SJCRH30 (cell line): ENCODE data around the gene RANGAP1. TPM values are rescaled to one million over a fixed set of nuclear protein-coding genes. Genes with fewer than 3 reads are reported as not detected.

Source experiments
- DNase-seq, 2 experiments: peaks; one replicate each; pipeline ENCODE4 v3.0.0-alpha.2; 2015 to 2020
- H3K27ac ChIP-seq: fragments of 250-450 bp; sonication (Bioruptor Pico); 2 replicates; pipeline ENCODE4 v1.5.1; 2020; ENCODE audit warnings: mild to moderate bottlenecking, moderate library complexity
- H3K27me3 ChIP-seq: fragments of 250-450 bp; sonication (Bioruptor Pico); 2 replicates; pipeline ENCODE4 v1.5.1; 2020; ENCODE audit warnings: mild to moderate bottlenecking, moderate library complexity
- H3K36me3 ChIP-seq: fragments of 250-450 bp; sonication (Bioruptor Pico); 2 replicates; pipeline ENCODE4 v1.5.1; 2020; ENCODE audit warnings: mild to moderate bottlenecking, moderate library complexity
- H3K4me1 ChIP-seq: fragments of 250-450 bp; sonication (Bioruptor Pico); 2 replicates; pipeline ENCODE4 v1.5.1; 2020; ENCODE audit warnings: mild to moderate bottlenecking, moderate library complexity
- H3K4me3 ChIP-seq: fragments of 250-450 bp; sonication (Bioruptor Pico); 2 replicates; pipeline ENCODE4 v1.5.1; 2020; ENCODE audit warnings: mild to moderate bottlenecking, moderate library complexity
- H3K9me3 ChIP-seq: fragments of 250-450 bp; sonication (Bioruptor Pico); replicated peaks from 2 replicates; pipeline ENCODE4 v1.5.1; 2020; ENCODE audit warnings: mild to moderate bottlenecking, moderate library complexity
- total RNA-seq: library from RNA; depleted of rRNA; stranded (reverse); fragments of >200 nt; shearing (Covaris generic); gene quantifications from 2 replicates; pipeline ENCODE4 v1.2.3, GENCODE V29; 2014; rRNA removed

The RANGAP1 gene
- 55.4 and 56.5 TPM in 2 replicates for total RNA-seq

DNA sequence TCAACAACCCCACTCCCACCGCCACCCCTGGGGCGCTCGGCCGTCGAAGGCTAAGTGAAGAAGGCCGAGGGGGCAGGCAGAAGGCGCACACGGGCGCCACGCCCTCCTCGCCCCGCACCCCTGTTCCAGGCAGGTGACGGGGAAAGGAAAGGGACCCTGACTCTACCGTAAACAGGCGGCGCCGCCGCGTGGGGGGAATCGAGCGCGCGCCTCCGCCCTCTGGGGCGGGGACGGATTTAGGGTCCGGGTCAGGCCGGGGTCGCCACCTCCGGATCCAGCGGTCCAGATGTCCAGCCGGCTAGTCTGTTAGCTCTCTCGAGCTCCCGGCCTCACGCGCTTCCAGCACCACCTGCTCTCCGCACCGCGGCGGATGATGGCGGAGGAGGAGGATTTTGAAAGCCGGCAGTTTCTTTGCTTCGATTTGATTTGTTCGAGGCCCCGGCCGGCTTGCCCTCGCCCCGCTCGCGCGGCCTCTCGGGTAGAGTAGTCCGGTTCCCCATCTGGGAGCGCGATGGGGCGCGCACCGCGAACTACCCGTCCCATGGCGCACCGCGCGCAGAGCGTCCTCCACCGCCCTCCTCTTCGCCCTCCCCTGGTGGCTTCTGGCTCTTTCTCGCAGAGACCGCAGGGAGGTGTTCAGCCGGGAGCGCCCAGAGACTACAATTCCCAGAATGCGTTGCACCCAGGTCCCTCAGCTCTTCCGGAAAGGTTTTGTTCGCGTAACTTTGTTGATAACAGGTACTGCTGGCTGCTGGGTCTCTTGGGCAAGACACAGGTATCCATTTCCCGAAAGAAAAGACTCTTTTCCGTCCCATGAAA is at the start of gene RANGAP1:
Gene RANGAP1, minus strand, starts transcription at position 368 of the 819 bp plus-strand sequence. CDS start 5,143 bp downstream, outside the sequence.
- DNase-seq: peak; percentile 97 to 98
- Histone ChIP-seq H3K27me3 (no peaks in the 10 kb centered on the region), H3K4me1 (peaks cover 15% of the 10 kb centered on the region), H3K9me3 (no peaks in the 10 kb centered on the region), H3K36me3 (peaks cover 10% of the 10 kb centered on the region), H3K27ac (peak within 1 kb of the TSS; percentile 76), H3K4me3 (peak within 1 kb of the TSS; percentile 85)

GRCh38 chr22:41334951-41335635 is 49.1 kb upstream of the RANGAP1 start:
- Histone ChIP-seq H3K36me3 (no peaks in the 10 kb centered on the region; the same call in 1 of the 2 replicates), H3K9me3 (no peaks in the 10 kb centered on the region)

DNA sequence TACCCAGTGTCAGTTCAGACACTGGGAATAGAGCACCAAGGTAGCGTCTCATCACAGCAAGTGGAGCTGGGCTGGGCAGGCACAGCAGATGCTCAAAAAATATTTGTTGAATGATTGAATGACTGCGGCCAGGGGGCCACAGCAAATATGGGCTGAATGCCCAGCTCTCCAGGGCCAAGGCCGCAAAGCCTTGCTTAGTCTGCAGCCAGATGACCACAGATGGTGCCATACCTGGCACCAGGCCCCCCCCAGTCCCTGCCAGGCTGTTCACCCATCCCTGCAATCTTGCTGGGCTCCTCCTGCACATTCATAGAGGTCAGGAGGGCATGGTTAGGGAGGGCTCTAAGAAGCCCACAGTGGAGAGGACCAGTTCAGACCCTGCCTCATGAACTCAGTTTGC is 48.2 kb upstream of the RANGAP1 start:
- DNase-seq: no peak
- H3K27me3 ChIP-seq: no peaks in the 10 kb centered on the region

More at GRCh38 chr22:41334951-41335635, 49.1 kb upstream of the RANGAP1 start:
- Histone ChIP-seq H3K27ac (no peak overlapping the region), H3K4me1 (no peaks in the 10 kb centered on the region), H3K4me3 (no peak overlapping the region), H3K27me3 (no peaks in the 10 kb centered on the region)
- DNase-seq: no peak

GRCh38 chr22:41333806-41334205 is 47.8 kb upstream of the RANGAP1 start:
- H3K4me1 ChIP-seq: no peaks in the 10 kb centered on the region
- no peaks in the 10 kb centered on the region; the same call in 1 of the 2 replicates for H3K36me3 ChIP-seq
- no peaks in the 10 kb centered on the region for H3K9me3 ChIP-seq
- DNase-seq: no peak
- H3K27me3 ChIP-seq: no peaks in the 10 kb centered on the region
- no peak overlapping the region for H3K27ac ChIP-seq
- H3K4me3 ChIP-seq: no peak overlapping the region

More for the DNA sequence above, 48.2 kb upstream of the RANGAP1 start:
- Histone ChIP-seq H3K27ac (no peak overlapping the region), H3K9me3 (no peaks in the 10 kb centered on the region), H3K36me3 (no peaks in the 10 kb centered on the region; the same call in 1 of the 2 replicates), H3K4me1 (no peaks in the 10 kb centered on the region), H3K4me3 (no peak overlapping the region)

GRCh38 chr22:41332217-41332939 is 46.4 kb upstream of the RANGAP1 start:
- DNase-seq: no peak
- H3K9me3 ChIP-seq: no peaks in the 10 kb centered on the region
- H3K4me1 ChIP-seq: no peaks in the 10 kb centered on the region
- H3K27me3 ChIP-seq: no peaks in the 10 kb centered on the region
- H3K36me3 ChIP-seq: peaks cover 2% of the 10 kb centered on the region; the same call in 1 of the 2 replicates
- H3K4me3 ChIP-seq: no peak overlapping the region
- H3K27ac ChIP-seq: no peak overlapping the region

GRCh38 chr22:41330169-41330568 is 44.2 kb upstream of the RANGAP1 start:
- Histone ChIP-seq H3K4me1 (no peaks in the 10 kb centered on the region), H3K9me3 (no peaks in the 10 kb centered on the region), H3K4me3 (no peak overlapping the region), H3K27ac (no peak overlapping the region), H3K36me3 (peaks cover 3% of the 10 kb centered on the region; the same call in 1 of the 2 replicates), H3K27me3 (no peaks in the 10 kb centered on the region)
- DNase-seq: no peak

DNA sequence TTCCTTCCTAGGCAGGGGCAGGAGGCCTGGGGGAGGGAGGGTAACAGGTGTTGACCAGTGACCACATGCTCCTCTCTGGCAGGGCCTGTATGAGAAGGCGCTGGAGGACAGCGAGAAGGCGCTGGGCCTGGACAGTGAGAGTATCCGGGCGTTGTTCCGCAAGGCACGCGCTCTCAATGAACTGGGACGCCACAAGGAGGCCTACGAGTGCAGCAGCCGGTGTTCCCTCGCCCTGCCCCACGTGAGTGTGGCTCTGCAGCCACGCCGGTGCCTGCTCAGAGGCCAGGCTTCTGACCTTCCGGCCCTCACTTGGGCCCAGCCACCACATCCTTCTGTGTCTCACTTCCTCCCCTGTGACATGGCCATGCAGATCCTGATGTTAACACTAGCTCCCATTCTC is 41.1 kb upstream of the RANGAP1 start:
- Histone ChIP-seq H3K9me3 (no peaks in the 10 kb centered on the region), H3K27ac (no peak overlapping the region), H3K4me1 (no peaks in the 10 kb centered on the region), H3K36me3 (peaks cover 7% of the 10 kb centered on the region), H3K27me3 (no peaks in the 10 kb centered on the region), H3K4me3 (no peak overlapping the region)
- DNase-seq: peak in 1 of 2 experiments; percentile 18

DNA sequence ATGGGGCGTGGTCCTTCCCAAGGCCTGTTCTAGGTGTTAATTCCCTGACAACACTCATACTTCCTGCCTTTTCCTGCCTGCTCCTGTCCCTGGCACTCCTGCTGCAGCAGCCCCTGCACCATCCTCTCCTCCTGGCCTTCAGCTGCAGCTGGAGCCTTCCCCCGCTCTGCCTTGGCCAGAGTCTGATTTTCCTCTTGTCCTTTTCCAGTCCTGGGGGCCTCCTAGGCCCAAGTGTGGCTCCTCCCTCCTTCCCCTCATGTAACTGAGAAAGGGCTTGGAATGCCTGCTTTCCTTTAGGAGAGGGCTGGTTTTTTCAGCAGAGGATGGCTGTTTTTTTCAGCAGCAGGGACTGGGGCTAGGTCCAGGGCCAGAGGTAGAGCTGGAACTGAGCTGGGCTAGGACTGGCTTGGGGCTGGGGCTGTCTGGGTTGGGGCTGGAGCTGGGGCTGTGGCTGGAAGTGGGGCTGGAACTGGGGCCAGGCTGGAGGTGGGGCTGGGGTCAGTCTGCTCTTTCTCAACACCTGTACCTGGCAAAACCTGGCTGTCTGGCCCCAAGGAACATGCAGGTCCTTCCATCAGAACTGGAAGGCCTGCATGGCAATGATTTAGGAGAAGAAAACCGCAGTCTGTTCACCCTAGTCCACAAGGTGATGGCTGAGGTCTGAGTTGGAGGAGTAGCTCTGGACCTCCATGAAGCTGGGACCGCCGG is 39.0 kb upstream of the RANGAP1 start:
- Histone ChIP-seq H3K9me3 (no peaks in the 10 kb centered on the region), H3K36me3 (peaks cover 10% of the 10 kb centered on the region), H3K4me3 (no peak overlapping the region), H3K4me1 (no peaks in the 10 kb centered on the region), H3K27ac (no peak overlapping the region), H3K27me3 (no peaks in the 10 kb centered on the region)
- DNase-seq: no peak

GRCh38 chr22:41320416-41321240 is 34.6 kb upstream of the RANGAP1 start:
- H3K4me1 ChIP-seq: no peaks in the 10 kb centered on the region
- H3K27me3 ChIP-seq: no peaks in the 10 kb centered on the region
- DNase-seq: no peak
- peaks cover 7% of the 10 kb centered on the region for H3K36me3 ChIP-seq
- H3K27ac ChIP-seq: no peak overlapping the region
- H3K9me3 ChIP-seq: no peaks in the 10 kb centered on the region
- H3K4me3 ChIP-seq: no peak overlapping the region

DNA sequence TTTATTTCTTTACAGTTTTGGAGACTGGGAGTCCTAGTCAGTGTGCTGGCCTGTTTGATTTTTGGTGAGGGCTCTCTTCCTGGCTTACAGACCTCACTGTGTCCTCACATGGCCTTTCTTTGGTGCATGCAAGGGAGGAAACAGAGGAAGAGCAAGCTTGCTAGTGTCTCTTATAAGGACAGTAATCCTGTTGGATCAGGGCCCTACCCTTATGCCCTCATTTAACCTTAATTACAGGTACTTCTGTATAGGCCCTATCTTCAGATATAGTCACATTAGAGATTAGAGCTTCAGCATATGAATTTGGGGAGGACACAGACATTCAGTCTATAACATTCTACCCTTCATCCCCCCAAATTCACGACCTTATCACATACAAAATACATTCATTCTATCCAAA is 29.6 kb upstream of the RANGAP1 start:
- no peak for DNase-seq
- Histone ChIP-seq H3K27ac (no peak overlapping the region), H3K36me3 (no peaks in the 10 kb centered on the region; the same call in 1 of the 2 replicates), H3K4me3 (no peak overlapping the region), H3K27me3 (no peaks in the 10 kb centered on the region), H3K4me1 (no peaks in the 10 kb centered on the region), H3K9me3 (no peaks in the 10 kb centered on the region; the same call in 1 of the 2 replicates)

DNA sequence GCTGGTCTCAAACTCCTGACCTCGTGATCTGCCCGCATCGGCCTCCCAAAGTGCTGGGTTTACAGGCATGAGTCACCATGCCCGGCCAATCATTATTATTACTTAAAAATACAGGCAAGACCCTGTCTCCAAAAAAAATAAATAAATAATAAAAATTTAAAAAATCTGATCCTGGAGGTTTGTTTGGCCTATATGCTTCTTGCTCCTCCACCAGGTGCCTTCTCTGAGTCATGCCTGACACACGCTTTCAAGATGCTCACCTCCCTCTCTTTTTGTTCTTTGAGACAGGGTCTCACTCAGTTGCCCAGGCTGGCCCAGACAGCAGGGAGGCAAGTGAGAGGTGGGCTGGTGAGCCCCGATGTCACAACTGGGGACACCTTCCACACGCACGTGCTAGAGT is 28.8 kb upstream of the RANGAP1 start:
- no peaks in the 10 kb centered on the region; the same call in 1 of the 2 replicates for H3K9me3 ChIP-seq
- no peaks in the 10 kb centered on the region for H3K27me3 ChIP-seq
- H3K27ac ChIP-seq: no peak overlapping the region
- no peak overlapping the region for H3K4me3 ChIP-seq
- no peaks in the 10 kb centered on the region for H3K4me1 ChIP-seq
- DNase-seq: no peak
- no peaks in the 10 kb centered on the region; the same call in 1 of the 2 replicates for H3K36me3 ChIP-seq

- no peaks in the 10 kb centered on the region; the same call in 1 of the 2 replicates for H3K36me3 ChIP-seq
- H3K4me3 ChIP-seq: no peak overlapping the region
- no peak for DNase-seq
- no peaks in the 10 kb centered on the region for H3K27me3 ChIP-seq
- no peak overlapping the region for H3K27ac ChIP-seq
- H3K4me1 ChIP-seq: no peaks in the 10 kb centered on the region
- H3K9me3 ChIP-seq: no peaks in the 10 kb centered on the region; the same call in 1 of the 2 replicates
Observed at GRCh38 chr22:41311487-41311886, 25.5 kb upstream of the RANGAP1 start.

DNA sequence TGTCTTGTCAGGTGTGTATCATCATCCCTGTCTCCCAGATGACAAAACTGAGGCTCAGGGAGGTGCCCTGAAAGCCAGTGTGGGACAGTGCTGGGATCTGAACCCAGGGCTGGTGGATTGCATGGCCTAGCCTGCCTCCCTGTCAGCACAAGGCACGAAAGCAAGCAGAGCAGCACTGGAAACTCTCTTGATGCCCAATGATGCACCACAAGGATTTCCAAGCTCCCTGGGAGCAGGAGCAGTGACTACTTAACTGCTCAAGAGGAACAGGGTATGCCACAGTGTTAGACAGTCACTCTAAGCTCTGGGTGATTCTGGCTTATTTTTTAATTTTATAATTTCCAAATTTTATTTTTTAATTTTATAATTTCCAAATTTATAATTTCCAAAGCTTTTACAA is 24.3 kb upstream of the RANGAP1 start:
- no peak for DNase-seq
- H3K36me3 ChIP-seq: no peaks in the 10 kb centered on the region; the same call in 1 of the 2 replicates

More for the DNA sequence above, 24.3 kb upstream of the RANGAP1 start:
- no peak overlapping the region for H3K4me3 ChIP-seq
- no peaks in the 10 kb centered on the region for H3K4me1 ChIP-seq
- H3K27me3 ChIP-seq: no peaks in the 10 kb centered on the region
- H3K27ac ChIP-seq: no peak overlapping the region
- H3K9me3 ChIP-seq: no peaks in the 10 kb centered on the region; the same call in 1 of the 2 replicates
